ENCODE data around the gene IRAG1.
A peak's percentile ranks its signal among the peaks of the same experiment; 100 is the strongest.
"Not testable (repeated sequence)": the region's sequence is repeated elsewhere in the genome, so short reads cannot be mapped to it uniquely, and the experiment has no call there.

Gene IRAG1

DNA sequence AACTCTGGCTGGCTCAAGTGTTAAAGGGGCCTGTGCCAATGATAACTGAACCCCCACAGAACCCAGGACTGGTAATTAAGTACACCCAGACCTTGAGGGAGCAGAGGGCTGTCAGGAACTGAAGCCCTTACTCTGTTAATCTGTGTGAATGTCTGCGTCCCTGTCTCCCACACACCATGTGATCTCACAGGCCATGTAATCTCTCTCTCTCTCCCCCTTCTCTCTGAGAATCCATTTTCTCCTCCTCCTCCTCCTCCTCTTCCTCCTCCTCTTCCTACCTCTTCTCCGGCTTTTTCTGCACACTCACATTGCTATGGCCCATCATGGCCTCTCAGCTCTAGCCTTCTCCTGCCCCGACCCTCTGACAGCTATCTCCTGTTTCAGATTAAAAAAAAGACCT, 14.6 kb upstream of the IRAG1 start:
- no peak for DNase-seq

DNA sequence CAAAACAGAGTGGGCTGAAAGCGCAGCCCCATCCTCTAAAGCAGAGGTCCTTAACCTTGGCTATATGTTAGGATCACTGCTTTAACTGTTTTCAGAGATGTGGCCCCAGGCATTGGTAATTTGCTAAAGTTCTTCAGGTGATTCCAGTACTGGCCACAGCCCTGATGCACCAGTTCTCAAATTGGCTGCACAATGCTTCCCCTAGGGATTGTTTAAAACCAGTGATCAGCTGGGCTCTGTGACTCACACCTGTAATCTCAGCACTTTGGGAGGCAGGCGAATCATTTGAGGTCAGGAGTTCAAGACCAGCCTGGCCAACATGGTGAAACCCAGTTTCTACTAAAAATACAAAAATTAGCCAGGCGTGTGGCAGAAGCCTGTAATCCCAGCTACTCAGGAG, 8.4 kb upstream of the IRAG1 start:
- DNase-seq = no peak

DNA sequence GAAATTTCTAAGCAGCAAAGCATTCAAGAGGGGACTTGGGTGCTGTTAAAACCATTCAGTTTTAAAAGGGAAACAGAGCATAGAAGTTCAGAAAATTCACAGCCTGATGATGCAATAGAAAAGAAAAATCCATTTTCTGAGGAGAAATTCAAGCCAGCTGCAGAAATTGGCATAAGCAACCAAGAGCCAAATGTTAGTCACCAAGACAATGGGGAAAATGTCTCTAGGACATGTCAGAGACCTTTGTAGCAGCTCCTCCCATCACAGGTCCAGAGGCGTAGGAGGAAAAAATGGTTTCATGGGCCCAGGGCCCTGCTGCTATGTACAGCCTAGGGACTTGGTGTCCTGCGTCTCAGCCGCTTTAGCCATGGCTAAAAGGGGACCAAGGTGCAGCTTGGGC, 5.5 kb upstream of the IRAG1 start:
- no peak for DNase-seq

DNA sequence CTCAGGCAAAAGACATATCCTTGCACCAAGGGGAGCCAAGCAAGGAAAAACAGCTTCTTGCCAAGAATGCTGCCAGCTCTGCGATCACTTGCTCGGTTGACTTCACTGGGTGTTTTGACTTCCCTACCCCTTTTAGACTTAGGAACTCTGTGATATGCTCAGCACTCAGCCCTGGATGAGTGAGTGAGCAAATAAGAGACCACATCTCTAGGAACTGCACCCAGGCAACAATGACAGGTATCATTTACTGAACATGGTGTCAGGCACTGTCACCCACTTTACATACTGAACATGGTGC, 3.7 kb upstream of the IRAG1 start:
- DNase-seq = no peak

DNA sequence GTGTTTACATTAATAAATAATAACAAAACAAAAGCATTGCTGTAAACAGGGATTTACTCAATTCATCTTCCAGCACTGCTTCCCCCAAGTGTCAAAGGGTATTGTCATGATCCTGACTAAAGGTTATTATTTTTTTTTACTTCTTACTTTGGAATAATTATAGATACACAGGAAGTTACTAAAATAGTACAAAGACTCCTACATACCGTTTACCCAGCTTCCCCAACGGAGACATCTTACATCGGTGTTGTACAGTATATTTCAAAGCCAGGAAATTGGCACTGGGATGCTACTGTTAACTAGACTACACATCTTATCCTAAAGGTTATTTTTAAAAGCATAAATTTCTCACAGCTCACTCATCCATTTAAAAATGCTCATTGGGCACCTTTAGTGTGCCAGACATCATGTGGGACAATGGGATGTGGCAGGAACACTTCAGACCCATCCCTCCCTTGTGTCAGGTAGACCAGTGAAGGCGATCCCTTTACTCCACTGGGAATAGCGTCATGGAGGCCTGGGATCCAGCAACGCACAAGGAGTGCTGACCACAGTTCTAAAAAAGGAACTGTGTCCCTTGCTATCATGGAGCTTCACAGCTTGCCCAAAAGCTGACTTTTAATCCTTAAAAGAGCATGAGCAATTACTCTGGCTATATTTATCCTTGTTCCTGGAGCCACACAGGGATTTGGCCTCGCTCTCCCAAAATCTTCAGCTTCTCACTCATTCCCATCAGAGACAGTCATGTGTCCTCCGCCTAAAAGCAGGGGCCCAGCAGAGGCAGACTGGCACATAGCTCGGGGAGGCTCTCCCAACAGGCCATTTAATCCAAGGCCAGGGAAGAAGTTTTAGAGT, 3.1 kb upstream of the IRAG1 start:
- DNase-seq = no peak

DNA sequence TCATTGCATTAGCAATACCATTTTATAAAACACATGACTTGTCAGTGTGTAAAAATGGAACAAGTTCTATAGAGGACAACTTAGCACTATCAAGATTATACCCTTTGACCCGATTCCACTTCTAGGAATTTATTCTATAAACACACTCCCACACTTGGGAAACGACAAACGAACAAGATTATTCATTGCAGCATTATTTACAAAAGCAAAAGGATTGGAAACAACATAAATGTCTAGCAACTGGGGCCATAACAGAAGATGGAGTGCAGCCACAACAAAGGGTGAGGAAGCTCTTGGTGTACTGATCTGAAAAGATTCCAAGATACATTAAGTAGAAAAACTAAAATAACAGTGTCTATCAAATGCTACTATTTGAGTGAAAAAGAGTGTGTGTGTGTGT, 2.3 kb upstream of the IRAG1 start:
- no peak for DNase-seq

DNA sequence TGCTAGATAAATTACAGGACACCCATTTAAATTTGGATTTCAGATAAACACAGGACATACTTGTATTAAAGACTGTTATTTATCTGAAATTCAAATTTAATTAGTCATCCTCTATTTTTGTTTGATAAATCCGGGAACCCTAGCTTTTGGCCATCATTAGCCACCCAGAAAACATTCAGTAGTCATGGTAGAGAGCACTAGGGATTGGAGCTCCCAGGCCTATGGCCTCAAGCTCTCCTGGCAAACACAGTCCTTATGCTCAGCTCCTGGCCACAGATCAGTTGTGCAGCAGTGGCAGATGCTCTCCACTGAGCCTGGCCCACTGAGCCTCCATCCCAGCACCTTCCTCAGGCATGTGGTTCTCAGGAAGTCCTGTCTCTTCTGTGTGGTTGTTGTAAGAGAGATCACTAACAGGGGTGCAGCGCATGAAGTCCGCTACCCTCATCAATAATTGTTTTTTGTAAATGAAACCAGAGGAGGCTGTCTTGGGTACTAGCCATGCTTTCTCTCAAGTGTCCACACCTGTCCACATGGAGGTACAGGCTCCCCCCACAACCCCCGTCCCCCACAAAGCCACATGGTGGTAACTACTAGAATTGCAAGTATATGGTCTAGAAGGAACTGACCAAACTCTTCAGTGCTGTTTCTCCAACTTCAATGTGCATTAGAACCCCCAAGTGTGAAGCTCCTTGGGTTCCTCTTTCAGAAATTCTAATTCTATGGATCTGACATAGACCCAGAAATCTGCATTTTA, 1.1 kb upstream of the IRAG1 start:
- no peak for DNase-seq

DNA sequence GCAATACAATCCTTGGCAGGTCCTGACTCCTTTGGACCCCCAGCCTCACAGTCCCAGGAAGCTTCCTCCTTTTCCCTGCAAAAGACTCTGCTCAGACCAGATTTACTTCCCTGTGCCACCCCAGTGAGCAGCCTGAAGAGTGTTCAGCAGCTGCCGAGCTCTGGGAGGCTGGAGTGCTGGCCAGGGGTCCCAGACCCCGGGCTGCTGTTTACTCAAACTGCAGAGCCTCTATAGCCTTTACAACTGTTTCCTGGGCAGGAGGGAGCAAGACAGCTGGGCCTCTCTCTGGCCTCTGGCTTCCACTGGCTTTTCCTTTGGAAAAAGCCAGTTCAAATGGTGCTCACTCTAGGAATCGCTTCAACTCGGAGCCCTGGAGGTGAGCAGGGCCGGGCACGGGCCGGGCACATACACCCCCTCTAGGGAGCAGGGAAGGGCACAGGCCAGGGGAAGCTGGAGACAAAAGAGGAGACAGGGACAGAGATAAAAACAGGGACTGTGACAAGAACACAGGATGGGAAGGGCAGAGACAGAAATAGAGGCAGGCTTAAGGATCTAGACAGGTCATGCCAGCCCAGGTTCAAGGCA, 932 bp downstream of the IRAG1 start:
- DNase-seq = no peak

DNA sequence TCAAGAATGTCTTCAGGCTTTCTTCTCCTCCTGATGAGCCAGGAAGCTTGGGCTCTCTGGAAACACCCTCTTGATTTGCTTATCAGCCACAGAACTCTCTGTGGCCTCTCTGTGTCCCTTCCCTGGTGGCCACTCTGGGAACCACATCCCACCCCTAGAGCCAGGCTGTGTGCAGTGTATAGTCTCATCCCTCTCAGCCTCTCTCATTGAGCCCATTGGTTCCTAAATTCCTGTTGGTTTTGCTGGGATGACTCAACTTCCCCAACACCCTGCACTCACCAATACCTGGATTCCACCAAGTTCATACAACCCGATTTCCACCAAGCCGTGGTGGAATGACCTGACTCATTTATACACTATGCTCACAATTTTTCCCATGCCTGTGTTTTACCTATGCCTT, 5.2 kb downstream of the IRAG1 start:
- DNase-seq = no peak

DNA sequence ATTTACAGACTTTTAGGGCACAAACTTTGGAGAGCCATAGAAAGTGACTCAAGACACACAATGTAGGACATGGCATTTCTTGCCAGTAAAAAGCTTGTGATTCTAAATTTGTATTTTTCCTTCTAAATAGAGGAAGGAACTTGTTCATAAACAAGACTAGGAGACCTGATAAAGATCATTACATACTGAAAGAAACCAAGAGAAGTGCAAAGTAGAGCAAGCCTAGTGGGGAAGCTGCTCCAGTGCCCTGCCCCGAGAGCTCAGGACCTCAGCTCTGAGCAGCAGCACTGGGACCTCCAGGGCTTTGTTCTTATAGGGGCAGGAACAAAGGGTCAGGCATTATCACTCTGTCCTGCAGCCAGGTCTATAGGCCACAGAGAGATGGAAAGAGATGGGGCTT, 7.2 kb downstream of the IRAG1 start:
- DNase-seq = no peak

DNA sequence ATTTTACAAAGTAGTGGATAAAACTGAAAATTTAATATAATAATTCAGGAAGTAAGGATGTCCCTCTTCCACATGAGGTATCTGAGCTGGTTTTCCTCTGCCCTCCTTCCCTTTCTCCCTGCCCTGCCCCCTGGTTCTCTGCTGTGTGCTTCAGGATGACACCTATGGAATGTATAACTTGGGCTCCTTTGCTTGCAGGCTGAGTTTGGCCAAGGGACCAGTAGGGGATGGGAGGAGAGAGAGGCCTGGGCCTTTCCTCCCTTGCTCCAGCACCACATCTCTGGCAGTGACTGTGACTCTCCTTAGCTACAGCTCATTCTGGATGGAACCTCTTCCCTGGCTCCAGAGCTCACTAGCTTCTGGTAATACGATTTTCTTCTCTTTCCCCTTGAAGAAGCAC, 10.1 kb downstream of the IRAG1 start:
- no peak for DNase-seq

DNA sequence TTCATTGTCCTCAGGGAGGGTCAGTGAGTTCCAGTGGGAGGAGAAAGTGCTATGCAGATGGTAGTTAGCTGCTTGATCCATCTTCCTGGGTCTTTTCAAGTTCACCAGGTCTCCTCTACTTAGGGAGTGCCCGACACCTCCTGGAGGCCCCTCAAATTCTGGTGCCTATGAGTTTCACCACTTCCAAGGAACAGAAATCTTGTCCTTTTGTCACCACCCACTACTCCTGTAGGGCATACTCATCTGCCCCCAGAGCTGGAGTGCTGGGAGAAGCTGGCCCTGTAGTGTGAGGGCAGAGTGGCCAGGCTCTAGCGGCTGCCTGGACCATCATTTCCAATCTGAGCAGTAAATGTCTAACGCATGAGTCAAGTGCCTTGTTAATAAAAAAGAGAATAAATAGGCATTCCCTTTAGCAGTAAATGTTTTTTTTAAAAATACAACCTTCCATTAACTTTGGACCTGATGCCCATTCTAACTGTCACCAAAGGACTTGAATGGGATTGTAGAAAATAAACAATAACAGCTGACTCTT, 12.5 kb downstream of the IRAG1 start:
- DNase-seq = peak; percentile 4

DNA sequence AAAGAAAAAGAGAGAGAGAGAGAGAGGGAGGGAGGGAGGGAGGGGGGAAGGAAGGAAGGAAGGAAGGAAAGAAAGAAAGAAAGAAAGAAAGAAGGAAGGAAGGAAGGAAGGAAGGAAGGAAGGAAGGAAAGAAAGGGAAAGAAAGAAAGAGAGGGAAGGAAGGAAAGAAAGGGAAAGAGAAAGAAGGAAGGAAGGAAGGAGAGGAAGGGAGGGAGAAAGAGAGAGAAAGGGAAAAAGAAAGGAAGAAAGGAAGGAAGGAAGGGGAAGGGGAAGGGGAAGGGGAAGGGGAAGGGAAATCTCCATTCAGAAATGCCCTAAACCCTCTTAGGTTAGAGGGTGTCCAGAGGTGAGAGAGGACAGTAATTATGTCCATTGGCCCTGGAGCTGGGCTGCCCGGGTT, 13.3 kb downstream of the IRAG1 start:
- not testable (repeated sequence) for DNase-seq

DNA sequence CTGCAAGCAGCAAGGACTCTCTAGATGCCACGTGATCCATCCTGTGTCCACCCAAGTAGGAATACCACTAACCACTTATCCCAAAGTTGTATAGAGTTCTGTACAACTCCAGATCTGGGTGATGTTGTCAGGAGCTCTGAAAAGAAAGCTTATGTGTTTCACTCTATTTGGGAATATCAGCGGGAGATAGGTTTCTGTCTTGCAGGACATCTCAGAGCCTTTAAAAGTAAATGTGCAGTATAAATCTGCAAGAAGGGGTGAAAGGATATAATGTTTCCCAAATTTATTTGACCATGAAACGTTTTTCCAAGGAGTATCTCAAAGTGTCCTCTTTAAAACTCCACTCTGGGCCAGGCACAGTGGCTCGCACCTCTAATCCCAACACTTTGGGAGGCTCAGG, 13.9 kb downstream of the IRAG1 start:
- DNase-seq = no peak

DNA sequence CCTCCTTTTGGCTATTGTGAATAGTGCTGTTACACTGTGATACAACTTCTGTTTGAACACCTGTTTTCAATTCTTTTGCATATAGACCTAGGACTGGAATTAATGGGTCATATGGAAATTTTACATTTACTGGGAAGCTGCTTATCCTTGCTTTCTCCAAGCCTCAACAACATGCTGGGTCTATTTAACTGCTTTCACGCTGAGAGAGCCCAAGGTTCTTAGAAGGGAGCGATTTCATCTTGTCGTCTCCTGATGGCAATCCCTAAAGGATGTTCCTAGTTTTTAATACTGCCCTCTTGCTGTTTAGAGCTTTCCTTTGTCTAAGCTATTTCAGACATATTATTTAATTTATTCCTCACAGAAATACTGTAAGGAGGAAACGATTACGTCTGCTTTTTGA, 15.5 kb downstream of the IRAG1 start:
- DNase-seq = peak; percentile 60

DNA sequence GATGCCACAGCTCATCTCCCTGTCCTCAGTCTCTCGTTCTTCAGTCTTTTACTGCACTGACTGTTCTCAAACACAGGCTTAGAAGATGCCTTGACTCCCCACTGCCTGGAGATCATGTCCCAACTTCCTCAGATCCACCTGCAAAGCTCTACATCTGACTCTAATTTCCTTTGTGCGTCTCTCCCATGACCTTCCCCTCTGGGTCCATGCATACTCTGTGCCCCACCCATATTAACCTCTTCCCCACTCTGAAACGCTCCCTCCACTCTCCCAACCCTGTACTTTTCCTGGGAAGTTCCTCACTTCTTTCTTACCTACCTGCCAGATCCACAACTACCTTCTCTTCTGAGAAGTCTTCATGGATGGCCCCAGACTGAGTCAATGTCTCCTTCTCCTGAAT, 16.6 kb downstream of the IRAG1 start:
- DNase-seq = no peak

DNA sequence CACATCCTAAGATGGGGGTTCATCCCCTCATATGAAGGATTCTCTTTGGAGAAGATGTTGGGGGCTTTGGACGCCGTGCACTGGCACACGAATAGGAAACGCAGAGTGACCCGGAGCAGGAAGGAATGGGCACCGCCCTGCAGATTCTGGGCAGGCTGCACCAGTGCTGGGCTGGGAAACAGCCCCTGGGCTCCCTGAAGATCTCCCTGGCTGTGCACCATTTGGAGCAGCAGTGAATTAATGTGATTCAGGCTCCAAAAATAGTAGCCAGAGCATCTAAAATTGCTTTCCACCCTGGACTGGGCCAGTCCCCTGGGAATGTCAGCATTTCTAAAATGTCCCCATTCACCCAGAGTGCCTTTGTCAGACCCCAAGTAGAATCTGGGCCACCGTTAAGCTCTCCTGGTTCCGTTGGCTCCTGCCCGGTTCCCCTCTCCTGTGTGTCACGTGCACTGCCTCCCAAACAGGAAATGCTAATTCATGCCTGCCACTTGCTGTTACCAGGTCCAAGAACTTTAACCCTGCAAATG, 18.6 kb downstream of the IRAG1 start:
- no peak for DNase-seq

DNA sequence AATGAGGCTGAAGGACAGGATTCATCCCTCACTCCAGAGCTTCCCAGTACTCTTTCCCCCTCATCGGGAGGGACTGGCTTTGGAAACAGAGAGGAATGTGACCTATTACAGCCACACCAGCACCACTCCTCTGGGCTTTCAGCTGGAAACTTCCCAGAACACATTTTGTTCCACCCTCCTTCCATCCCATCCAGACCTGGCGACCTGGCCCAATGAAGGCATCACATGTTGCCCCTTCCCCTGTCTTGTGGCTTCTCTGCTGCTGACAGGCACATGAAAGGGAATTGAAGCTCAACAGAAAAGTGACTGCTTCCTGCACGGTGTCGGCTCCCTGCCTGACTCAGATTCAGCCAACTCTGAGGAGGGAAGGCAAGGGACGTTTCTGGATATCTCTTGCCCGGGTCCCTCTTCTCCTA, 19.1 kb downstream of the IRAG1 start:
- DNase-seq = no peak

DNA sequence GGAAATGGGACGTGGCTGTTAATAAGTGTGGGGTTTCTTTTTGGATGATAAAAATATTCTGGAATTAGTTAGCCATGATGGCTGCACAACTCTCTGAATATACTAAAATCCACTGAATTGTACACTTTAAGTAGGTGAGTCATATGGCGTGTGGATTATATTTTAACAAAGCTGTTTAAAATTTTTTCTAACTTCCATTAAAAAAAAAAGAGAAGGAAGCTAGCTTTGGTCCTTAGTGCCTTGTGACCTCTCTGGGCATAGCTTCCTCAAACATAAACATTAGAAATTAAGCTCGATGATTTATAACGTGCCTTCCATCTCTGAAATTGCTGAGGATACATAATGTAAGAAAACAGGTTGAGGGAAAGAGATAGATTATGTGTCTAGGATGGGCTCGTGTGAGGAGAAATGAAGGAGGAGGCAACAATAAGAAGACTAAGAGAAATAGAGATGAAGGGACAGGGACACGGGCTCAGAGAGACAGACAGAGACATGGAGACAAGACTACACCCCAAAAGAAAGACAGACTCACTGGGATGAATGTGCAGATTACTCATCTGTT, 20.0 kb downstream of the IRAG1 start:
- DNase-seq = no peak

DNA sequence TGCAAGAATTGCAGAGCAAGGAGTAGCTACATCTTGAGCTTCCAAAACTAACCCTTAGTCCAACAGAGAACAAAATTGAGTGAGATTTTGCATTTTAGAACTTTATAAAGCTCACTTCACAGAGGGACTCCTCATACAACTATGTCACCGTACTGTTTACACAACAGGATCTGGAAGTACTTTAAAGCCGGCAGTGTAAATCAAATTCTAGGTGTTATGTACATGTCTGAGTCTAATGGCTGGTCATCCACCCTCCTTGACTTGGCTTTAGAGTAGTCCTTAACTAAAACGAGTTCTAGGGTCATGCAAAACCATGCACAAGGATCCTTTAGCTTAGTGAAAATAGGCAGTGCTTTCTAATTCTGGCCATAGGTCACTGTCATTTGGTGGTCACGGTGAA, 23.5 kb downstream of the IRAG1 start:
- DNase-seq = no peak

DNA sequence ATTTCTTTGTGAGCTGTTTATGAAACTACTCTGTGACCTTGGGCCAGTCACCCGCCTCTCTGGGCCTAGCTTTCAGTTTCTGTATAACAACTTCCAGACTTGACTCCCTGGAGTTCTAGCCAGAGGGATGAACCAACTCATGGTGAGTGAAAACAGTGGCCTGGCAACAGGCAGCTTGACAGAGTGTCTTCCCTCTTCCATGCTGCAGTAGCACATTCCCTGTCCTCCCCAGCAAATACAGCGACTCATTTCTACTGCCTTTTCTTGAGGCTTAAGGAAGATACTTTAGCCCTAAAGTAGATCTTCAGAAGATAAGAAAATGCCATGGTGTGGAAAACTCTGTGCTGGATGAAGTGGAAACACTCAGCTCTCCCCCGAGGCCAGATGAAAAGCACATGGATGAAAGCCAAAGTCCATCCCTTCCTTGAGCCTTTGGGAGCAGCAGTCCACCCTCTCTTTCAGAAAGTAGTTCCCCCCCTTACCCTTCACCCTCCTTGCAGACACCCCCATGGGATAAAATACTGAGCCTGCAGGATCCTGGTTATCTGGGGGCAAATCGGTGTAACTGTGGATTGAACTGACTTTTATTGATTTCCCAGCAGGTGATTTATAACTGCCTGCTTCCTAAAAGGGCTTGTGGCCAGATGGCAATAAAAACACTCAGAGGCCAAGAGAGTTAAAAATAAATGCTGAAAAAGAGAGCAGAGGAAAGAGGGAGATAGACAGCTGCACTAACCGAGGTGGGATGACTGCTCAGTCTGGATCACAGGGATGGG, 24.1 kb downstream of the IRAG1 start:
- DNase-seq = peak; percentile 59

DNA sequence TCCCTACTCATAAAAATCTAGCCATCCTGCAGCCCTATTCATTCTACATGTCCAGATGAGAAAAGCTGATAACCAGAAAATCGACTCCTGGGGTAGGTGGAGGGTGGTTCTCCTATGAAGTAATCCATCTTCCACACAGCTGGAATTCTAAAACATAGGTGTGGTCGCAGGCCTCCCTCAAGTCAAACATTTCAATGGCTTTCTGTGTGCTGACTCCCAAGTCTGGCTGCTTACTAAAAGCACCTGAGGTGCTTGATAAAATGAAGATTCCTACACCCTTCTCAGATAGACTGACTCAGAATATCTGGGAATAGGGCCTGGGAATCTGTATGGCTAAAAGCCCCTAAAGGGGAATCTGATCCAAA, 26.1 kb downstream of the IRAG1 start:
- no peak for DNase-seq
